Endothelial cell of umbilical vein (primary cell): ENCODE measurements around the gene RIBC2.

Source experiments
- CTCF ChIP-seq, 2 donors: IDR thresholded peaks; 1 replicate in 1 of 2; 2 replicates in 1 of 2; pipeline ENCODE4 v1.5.1; 2011; ENCODE audit warnings: low read length in 2 of 2, mild to moderate bottlenecking in 2 of 2, moderate library complexity in 2 of 2, control low read depth in 1 of 2, inconsistent platforms in 1 of 2, low read depth in 1 of 2; ENCODE audit not compliant: insufficient read depth in 1 of 2; ENCODE audit errors: extremely low read depth in 1 of 2
- EZH2 ChIP-seq: IDR thresholded peaks from 2 replicates; pipeline ENCODE4 v1.6.1; 2012; ENCODE audit warnings: borderline replicate concordance, low read depth, mild to moderate bottlenecking, moderate library complexity, low read length, inconsistent platforms; ENCODE audit not compliant: severe bottlenecking
- FOS ChIP-seq: IDR thresholded peaks from 2 replicates; pipeline ENCODE4 v1.6.1; 2011; ENCODE audit warnings: mild to moderate bottlenecking, low read length, moderate library complexity, borderline replicate concordance; ENCODE audit not compliant: insufficient read depth
- POLR2A ChIP-seq: IDR thresholded peaks from 2 replicates; pipeline ENCODE4 v1.6.1; 2012; ENCODE audit warnings: low read depth, mild to moderate bottlenecking, control low read depth, low read length
- POLR2AphosphoS5 ChIP-seq: IDR thresholded peaks from 2 replicates; pipeline ENCODE4 v1.6.1; 2012; ENCODE audit warnings: low read depth, mild to moderate bottlenecking, control low read depth, low read length, moderate library complexity; ENCODE audit not compliant: insufficient read depth

GRCh38 chr22:45481661-45482060 is 68.2 kb downstream of the RIBC2 start:
- TF ChIP-seq CTCF (IDR thresholded peaks at IDR 0.05; ENCODE audit: extremely low read depth in 1 of 2, insufficient read depth in 1 of 2, low read depth in 1 of 2, low read length in 2 of 2) (no peak), EZH2 (no peak), POLR2AphosphoS5 (no peak), FOS (no peak), POLR2A (no peak)
